ENCODE results near the gene RETREG3.

DNA sequence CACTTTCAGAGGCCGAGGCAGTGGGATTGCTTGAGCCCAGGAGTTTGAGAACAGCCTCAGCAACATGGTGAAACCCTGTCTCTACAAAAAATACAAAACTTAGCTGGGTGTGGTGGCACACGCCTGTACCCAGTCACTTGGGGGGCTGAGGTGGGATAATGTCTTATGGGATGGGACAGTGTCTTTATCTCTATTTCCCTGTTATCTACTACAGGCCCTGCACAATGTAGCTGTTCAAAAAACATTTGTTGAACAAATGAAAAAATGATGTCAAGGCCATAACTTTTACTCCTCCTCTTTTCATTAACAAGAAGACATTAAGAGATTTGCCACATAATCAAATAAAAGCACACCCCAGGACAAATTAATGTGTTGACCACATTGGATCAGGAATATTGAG, 14.1 kb upstream of the RETREG3 start:
- TF ChIP-seq MAX (IDR thresholded peaks at IDR 0.05; ENCODE audit: low read depth), result no peak
- TF ChIP-seq RAD21 (IDR thresholded peaks at IDR 0.05; ENCODE audit: low read length), result no peak
- TF ChIP-seq CTCF (IDR thresholded peaks at IDR 0.05), result no peak
